ENCODE measurements around the gene RASD2. TPM values are rescaled to one million over a fixed set of nuclear protein-coding genes. Genes with fewer than 3 reads are reported as not detected.

RASD2 gene
- total and polyA plus RNA-seq, 10 of the 15 experiments (the other 5 are each of a cell fraction or from before 2014, with no cell fraction given) = 0.03 TPM; not detected in 9

DNA sequence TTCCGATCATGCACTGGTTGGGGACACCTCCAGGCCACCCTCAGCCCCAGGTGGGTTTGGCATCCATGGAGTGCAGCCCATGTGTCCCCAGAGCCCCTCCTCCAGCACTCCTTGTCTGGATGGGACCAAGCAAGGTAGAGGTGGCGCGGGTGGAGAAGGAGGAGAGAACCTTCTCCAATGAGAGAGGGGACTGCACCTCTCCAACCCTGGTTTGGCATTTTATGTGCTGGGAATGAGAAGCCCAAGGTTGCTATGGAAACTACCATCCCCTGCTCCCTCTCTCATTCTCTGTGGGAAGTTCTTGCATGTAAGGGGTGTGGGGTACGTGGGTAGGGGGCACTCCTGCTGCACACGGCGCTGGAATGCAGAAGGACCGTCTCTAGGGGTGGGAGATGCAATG is 21.8 kb upstream of the RASD2 start:
- in situ Hi-C loops (cut with MboI) (no loop called here), intact Hi-C loops (cut with micrococcal nuclease; ENCODE audit: unreplicated experiment) (no loop called here)
- 17% methylated on average over 7 of the region's 7 CpGs for WGBS (ENCODE audit: insufficient coverage, insufficient replicate concordance, low lambda C conversion rate, missing lambda C conversion rate)
- FAIRE-seq (no peak), DNase-seq (ENCODE audit: low read depth, low spot score) (no peak), ATAC-seq (no peak)
- H3K9me3 ChIP-seq (replicated peaks; ENCODE audit: control insufficient read depth, insufficient read depth, low read length) = no peaks in the 10 kb centered on the region
- no peak overlapping the region for H3K4me2 ChIP-seq (ENCODE audit: control insufficient read depth, insufficient read depth)
- TF ChIP-seq, protein P1, sequence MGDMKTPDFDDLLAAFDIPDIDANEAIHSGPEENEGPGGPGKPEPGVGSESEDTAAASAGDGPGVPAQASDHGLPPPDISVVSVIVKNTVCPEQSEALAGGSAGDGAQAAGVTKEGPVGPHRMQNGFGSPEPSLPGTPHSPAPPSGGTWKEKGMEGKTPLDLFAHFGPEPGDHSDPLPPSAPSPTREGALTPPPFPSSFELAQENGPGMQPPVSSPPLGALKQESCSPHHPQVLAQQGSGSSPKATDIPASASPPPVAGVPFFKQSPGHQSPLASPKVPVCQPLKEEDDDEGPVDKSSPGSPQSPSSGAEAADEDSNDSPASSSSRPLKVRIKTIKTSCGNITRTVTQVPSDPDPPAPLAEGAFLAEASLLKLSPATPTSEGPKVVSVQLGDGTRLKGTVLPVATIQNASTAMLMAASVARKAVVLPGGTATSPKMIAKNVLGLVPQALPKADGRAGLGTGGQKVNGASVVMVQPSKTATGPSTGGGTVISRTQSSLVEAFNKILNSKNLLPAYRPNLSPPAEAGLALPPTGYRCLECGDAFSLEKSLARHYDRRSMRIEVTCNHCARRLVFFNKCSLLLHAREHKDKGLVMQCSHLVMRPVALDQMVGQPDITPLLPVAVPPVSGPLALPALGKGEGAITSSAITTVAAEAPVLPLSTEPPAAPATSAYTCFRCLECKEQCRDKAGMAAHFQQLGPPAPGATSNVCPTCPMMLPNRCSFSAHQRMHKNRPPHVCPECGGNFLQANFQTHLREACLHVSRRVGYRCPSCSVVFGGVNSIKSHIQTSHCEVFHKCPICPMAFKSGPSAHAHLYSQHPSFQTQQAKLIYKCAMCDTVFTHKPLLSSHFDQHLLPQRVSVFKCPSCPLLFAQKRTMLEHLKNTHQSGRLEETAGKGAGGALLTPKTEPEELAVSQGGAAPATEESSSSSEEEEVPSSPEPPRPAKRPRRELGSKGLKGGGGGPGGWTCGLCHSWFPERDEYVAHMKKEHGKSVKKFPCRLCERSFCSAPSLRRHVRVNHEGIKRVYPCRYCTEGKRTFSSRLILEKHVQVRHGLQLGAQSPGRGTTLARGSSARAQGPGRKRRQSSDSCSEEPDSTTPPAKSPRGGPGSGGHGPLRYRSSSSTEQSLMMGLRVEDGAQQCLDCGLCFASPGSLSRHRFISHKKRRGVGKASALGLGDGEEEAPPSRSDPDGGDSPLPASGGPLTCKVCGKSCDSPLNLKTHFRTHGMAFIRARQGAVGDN (IDR thresholded peaks at IDR 0.05) = no peak
- TF ChIP-seq SREBF1 (IDR thresholded peaks at IDR 0.05; ENCODE audit: low read length) (no peak), JUNB (IDR thresholded peaks at IDR 0.05) (no peak), TBL1XR1 (IDR thresholded peaks at IDR 0.05; ENCODE audit: low read depth, low read length) (no peak), RAD21 (IDR thresholded peaks at IDR 0.05; ENCODE audit: insufficient read depth, low read depth, low read length) (no peak), STAT1 (conservative IDR thresholded peaks at IDR 0.05) (no peak), ZNF274 (IDR thresholded peaks at IDR 0.05; ENCODE audit: insufficient read depth, insufficient read length) (no peak), MXI1 (IDR thresholded peaks at IDR 0.05; ENCODE audit: low read depth, low read length) (no peak), TCF7 (IDR thresholded peaks at IDR 0.05; ENCODE audit: borderline replicate concordance) (no peak), RB1 (IDR thresholded peaks at IDR 0.05; ENCODE audit: borderline replicate concordance) (no peak)
- TF ChIP-seq, protein P2, sequence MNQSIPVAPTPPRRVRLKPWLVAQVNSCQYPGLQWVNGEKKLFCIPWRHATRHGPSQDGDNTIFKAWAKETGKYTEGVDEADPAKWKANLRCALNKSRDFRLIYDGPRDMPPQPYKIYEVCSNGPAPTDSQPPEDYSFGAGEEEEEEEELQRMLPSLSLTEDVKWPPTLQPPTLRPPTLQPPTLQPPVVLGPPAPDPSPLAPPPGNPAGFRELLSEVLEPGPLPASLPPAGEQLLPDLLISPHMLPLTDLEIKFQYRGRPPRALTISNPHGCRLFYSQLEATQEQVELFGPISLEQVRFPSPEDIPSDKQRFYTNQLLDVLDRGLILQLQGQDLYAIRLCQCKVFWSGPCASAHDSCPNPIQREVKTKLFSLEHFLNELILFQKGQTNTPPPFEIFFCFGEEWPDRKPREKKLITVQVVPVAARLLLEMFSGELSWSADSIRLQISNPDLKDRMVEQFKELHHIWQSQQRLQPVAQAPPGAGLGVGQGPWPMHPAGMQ (IDR thresholded peaks at IDR 0.05; ENCODE audit: borderline replicate concordance) = no peak
- TF ChIP-seq, protein P3, sequence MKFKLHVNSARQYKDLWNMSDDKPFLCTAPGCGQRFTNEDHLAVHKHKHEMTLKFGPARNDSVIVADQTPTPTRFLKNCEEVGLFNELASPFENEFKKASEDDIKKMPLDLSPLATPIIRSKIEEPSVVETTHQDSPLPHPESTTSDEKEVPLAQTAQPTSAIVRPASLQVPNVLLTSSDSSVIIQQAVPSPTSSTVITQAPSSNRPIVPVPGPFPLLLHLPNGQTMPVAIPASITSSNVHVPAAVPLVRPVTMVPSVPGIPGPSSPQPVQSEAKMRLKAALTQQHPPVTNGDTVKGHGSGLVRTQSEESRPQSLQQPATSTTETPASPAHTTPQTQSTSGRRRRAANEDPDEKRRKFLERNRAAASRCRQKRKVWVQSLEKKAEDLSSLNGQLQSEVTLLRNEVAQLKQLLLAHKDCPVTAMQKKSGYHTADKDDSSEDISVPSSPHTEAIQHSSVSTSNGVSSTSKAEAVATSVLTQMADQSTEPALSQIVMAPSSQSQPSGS (IDR thresholded peaks at IDR 0.05; ENCODE audit: low read length) = no peak
- no TSS peak for BruUV-seq (replicated peaks)
- H2AFZ ChIP-seq (ENCODE audit: control insufficient read depth, low read depth, low read length) = no peak overlapping the region
- no peak overlapping the region for H3K27ac ChIP-seq (ENCODE audit: control insufficient read depth, insufficient read depth)
- ChIA-PET POLR2A (no interaction called here), SMC1A (ENCODE audit: uncharacterized antibody, unreplicated experiment) (no interaction called here), CTCF (no interaction called here), RAD21 (ENCODE audit: unreplicated experiment) (no interaction called here)
- no peaks in the 10 kb centered on the region for H3K4me1 ChIP-seq (ENCODE audit: control insufficient read depth, insufficient read depth, low read length)
- H3K27me3 ChIP-seq (replicated peaks in 1 of 2; ENCODE audit: control insufficient read depth in 2 of 2, insufficient read depth in 2 of 2, low read length in 1 of 2) = peaks cover 1 to 4% of the 10 kb centered on the region in 2 experiments
- no peaks in the 10 kb centered on the region for H4K20me1 ChIP-seq (ENCODE audit: control insufficient read depth, insufficient read depth)
- no peak overlapping the region for H3K4me3 ChIP-seq
- no peaks in the 10 kb centered on the region for H3K79me2 ChIP-seq (ENCODE audit: control insufficient read depth, insufficient read depth, low read length)
- H3K36me3 ChIP-seq (ENCODE audit: control insufficient read depth in 2 of 2, insufficient read depth in 2 of 2, low read length in 1 of 2) = no peaks in the 10 kb centered on the region
- H3K9ac ChIP-seq (ENCODE audit: control insufficient read depth, insufficient read depth, low read length) = no peak overlapping the region

All from GM12878 (cell line).